Endodermal cell (in vitro differentiated cells): ENCODE measurements around the gene SMURF1. TPM values are rescaled to one million over a fixed set of nuclear protein-coding genes. Genes with fewer than 3 reads are reported as not detected.
A peak's percentile ranks its signal among the peaks of the same experiment; 100 is the strongest.

Experiments
- DNase-seq: peaks from one replicate; pipeline ENCODE4 v3.0.0-alpha.2; 2017
- H3K27ac ChIP-seq: 2 replicates; pipeline ENCODE4 v1.5.1; 2013; ENCODE audit warnings: mild to moderate bottlenecking, low read depth, low read length, moderate library complexity
- H3K27me3 ChIP-seq: 2 replicates; pipeline ENCODE4 v1.6.1; 2013; ENCODE audit warnings: mild to moderate bottlenecking, low read length, moderate library complexity; ENCODE audit not compliant: insufficient read depth, control insufficient read depth, poor library complexity, severe bottlenecking
- H3K36me3 ChIP-seq: 2 replicates; pipeline ENCODE4 v1.7.0; 2013; ENCODE audit warnings: mild to moderate bottlenecking, low read length, moderate library complexity; ENCODE audit not compliant: control insufficient read depth, insufficient read depth
- H3K4me1 ChIP-seq: one replicate; pipeline ENCODE4 v1.7.0; 2013; ENCODE audit warnings: low read length; ENCODE audit not compliant: control insufficient read depth, insufficient read depth
- H3K4me3 ChIP-seq: 2 replicates; pipeline ENCODE4 v1.5.1; 2013; ENCODE audit warnings: mild to moderate bottlenecking, low read length, moderate library complexity
- H3K9ac ChIP-seq: 2 replicates; pipeline ENCODE4 v1.6.1; 2013; ENCODE audit warnings: mild to moderate bottlenecking, low read length, moderate library complexity; ENCODE audit not compliant: poor library complexity, severe bottlenecking; ENCODE audit errors: extremely low read depth
- H3K9me3 ChIP-seq: 2 replicates; pipeline ENCODE4 v1.6.1; 2013; ENCODE audit warnings: mild to moderate bottlenecking, low read length, moderate library complexity; ENCODE audit not compliant: control insufficient read depth
- H3K27ac Mint-ChIP-seq: 2 replicates; pipeline ENCODE4 v1.8.0; 2020; ENCODE audit warnings: mixed read lengths
- H3K27me3 Mint-ChIP-seq: 2 replicates; pipeline ENCODE4 v1.8.0; 2021; ENCODE audit warnings: mild to moderate bottlenecking, mixed read lengths; ENCODE audit not compliant: insufficient read depth
- H3K36me3 Mint-ChIP-seq: 2 replicates; pipeline ENCODE4 v1.8.0; 2020; ENCODE audit warnings: low read depth, mixed read lengths
- H3K4me1 Mint-ChIP-seq: 2 replicates; pipeline ENCODE4 v1.8.0; 2020; ENCODE audit warnings: mixed read lengths
- H3K4me3 Mint-ChIP-seq: 2 replicates; pipeline ENCODE4 v1.8.0; 2020; ENCODE audit warnings: mild to moderate bottlenecking, moderate library complexity, mixed read lengths
- H3K9me3 Mint-ChIP-seq: 2 replicates; pipeline ENCODE4 v1.8.0; 2020; ENCODE audit warnings: mild to moderate bottlenecking, mixed read lengths
- CTCF ChIP-seq: fragments of 200-600 bp; sonication (generic); conservative IDR thresholded peaks from 2 replicates; pipeline ENCODE4 v1.5.0; 2021; ENCODE audit warnings: antibody characterized with exemption, mild to moderate bottlenecking
- WGBS, 2 experiments: methylation state at CpG; one replicate each; pipeline versions ENCODE4 v1.1.5 to v1.1.7; 2013; ENCODE audit warnings: missing lambda C conversion rate in 2 of 2, mixed read lengths in 1 of 2; ENCODE audit not compliant: insufficient coverage in 1 of 2, insufficient read length in 1 of 2; 5-methylcytosine and 5-hydroxymethylcytosine counted together
- total RNA-seq, 2 donors: library from RNA; stranded (reverse); fragmentation: NEBNext Ultra II Directional in 1 of 2; extraction: Animal tissue kit (Norgen Biotek cat#: 25700) in 1 of 2; gene quantifications; 2 replicates in 1 of 2; 3 replicates in 1 of 2; pipeline ENCODE4 v1.2.1, GENCODE V29; 2021

The SMURF1 gene
- total RNA-seq, 2 donors from 2014 or later = 31.6 to 38.1 TPM

- H3K27me3 ChIP-seq = no peaks in the 10 kb centered on the region
- peaks cover 76% of the 10 kb centered on the region for H3K36me3 ChIP-seq
- H3K4me3 ChIP-seq = no peak overlapping the region
- WGBS, 2 experiments = 93 to 94% methylated on average over 10 to 11 of the region's 11 CpGs
- no peak overlapping the region for H3K9ac ChIP-seq
- H3K4me1 ChIP-seq = no peaks in the 10 kb centered on the region
- Mint-ChIP-seq H3K27me3 (no peaks in the 10 kb centered on the region), H3K4me3 (no peak overlapping the region), H3K9me3 (no peaks in the 10 kb centered on the region), H3K36me3 (peaks cover 80% of the 10 kb centered on the region), H3K4me1 (no peaks in the 10 kb centered on the region), H3K27ac (no peak overlapping the region)
- H3K9me3 ChIP-seq = no peaks in the 10 kb centered on the region
- no peak overlapping the region for H3K27ac ChIP-seq
- peak; percentile 29 for DNase-seq
- TF ChIP-seq CTCF = no peak
These were observed 137.0 kb downstream of the SMURF1 start for GRCh38 chr7:99006739-99007424.

- no peak for TF ChIP-seq CTCF
- Mint-ChIP-seq H3K9me3 (no peaks in the 10 kb centered on the region), H3K36me3 (peaks cover 79% of the 10 kb centered on the region), H3K27ac (no peak overlapping the region), H3K4me3 (no peak overlapping the region), H3K27me3 (no peaks in the 10 kb centered on the region), H3K4me1 (no peaks in the 10 kb centered on the region)
- H3K27me3 ChIP-seq = no peaks in the 10 kb centered on the region
- H3K27ac ChIP-seq = no peak overlapping the region
- peak; percentile 28 for DNase-seq
- peaks cover 71% of the 10 kb centered on the region for H3K36me3 ChIP-seq
- WGBS, 2 experiments = 96 to 98% methylated on average over 5 to 15 of the region's 15 CpGs
- H3K9ac ChIP-seq = no peak overlapping the region
- H3K4me1 ChIP-seq = no peaks in the 10 kb centered on the region
- H3K4me3 ChIP-seq = no peak overlapping the region
- no peaks in the 10 kb centered on the region for H3K9me3 ChIP-seq
These were observed 138.1 kb downstream of the SMURF1 start for GRCh38 chr7:99005776-99006175.

- H3K27me3 Mint-ChIP-seq = no peaks in the 10 kb centered on the region
- H3K4me1 ChIP-seq = no peaks in the 10 kb centered on the region
- no peak overlapping the region for H3K27ac Mint-ChIP-seq
- H3K4me3 ChIP-seq = no peak overlapping the region
- WGBS, 2 experiments = 94 to 98% methylated on average over 24 to 26 of the region's 26 CpGs
- peaks cover 73% of the 10 kb centered on the region for H3K36me3 Mint-ChIP-seq
- H3K9ac ChIP-seq = no peak overlapping the region
- no peak for TF ChIP-seq CTCF
- peaks cover 72% of the 10 kb centered on the region for H3K36me3 ChIP-seq
- H3K4me3 Mint-ChIP-seq = no peak overlapping the region
- H3K27me3 ChIP-seq = no peaks in the 10 kb centered on the region
- no peaks in the 10 kb centered on the region for H3K4me1 Mint-ChIP-seq
- no peaks in the 10 kb centered on the region for H3K9me3 Mint-ChIP-seq
- peak; percentile 33 for DNase-seq
- H3K9me3 ChIP-seq = no peaks in the 10 kb centered on the region
- H3K27ac ChIP-seq = no peak overlapping the region
These were observed 139.0 kb downstream of the SMURF1 start for GRCh38 chr7:99004781-99005500.
